GM12892 (cell line): ENCODE data around the gene RNF32.

ENCODE experiments used
- POLR2A ChIP-seq: IDR thresholded peaks from 2 replicates; pipeline ENCODE4 v1.6.1; 2011; ENCODE audit warnings: low read depth, low read length, control low read depth
- POLR2AphosphoS5 ChIP-seq: IDR thresholded peaks from 2 replicates; pipeline ENCODE4 v1.6.1; 2011; ENCODE audit warnings: low read depth, low read length, control low read depth
- TAF1 ChIP-seq: IDR thresholded peaks from 2 replicates; pipeline ENCODE4 v1.6.1; 2011; ENCODE audit warnings: low read depth, mild to moderate bottlenecking, control low read depth, low read length, borderline replicate concordance

DNA sequence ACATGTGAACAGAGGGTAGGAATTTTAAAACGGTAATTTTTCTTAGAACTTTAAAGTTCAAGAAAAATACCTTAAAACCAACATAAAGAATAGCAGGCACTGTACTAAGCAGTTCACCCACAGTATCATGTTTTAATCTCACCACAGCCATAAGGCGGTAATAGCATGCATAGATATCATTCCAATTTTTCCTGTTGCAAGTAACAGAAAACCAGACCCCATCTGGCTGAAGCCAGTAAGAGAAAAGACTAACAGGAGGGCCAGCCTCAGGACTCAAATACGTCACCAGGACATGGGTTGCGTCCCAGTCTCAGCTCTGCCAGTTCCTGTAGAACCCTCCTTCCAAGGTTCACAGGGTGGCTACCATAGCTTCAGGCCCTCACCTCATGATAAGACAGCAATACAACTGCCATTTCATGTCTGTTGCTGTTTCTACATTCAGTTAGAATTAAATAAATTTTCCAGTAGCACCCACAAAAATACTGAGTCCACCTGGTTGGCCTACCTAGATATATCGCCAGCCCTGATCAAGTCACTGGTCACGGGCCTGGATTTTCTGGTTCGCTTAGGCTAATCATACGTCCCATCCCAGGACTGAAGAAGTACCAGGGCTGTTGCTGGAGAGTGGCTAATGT, 2.0 kb upstream of the RNF32 start:
- TF ChIP-seq TAF1 (no peak), POLR2A (no peak), POLR2AphosphoS5 (no peak)
